HG02759 (cell line): ENCODE measurements around the gene MADD.

Experiments
- ATAC-seq: cut with Tn5 transposase; IDR thresholded peaks from one replicate; pipeline ENCODE4 v1.9.1; 2021; ENCODE audit warnings: mild to moderate bottlenecking, moderate library complexity; ENCODE audit not compliant: unreplicated experiment

MADD gene

DNA sequence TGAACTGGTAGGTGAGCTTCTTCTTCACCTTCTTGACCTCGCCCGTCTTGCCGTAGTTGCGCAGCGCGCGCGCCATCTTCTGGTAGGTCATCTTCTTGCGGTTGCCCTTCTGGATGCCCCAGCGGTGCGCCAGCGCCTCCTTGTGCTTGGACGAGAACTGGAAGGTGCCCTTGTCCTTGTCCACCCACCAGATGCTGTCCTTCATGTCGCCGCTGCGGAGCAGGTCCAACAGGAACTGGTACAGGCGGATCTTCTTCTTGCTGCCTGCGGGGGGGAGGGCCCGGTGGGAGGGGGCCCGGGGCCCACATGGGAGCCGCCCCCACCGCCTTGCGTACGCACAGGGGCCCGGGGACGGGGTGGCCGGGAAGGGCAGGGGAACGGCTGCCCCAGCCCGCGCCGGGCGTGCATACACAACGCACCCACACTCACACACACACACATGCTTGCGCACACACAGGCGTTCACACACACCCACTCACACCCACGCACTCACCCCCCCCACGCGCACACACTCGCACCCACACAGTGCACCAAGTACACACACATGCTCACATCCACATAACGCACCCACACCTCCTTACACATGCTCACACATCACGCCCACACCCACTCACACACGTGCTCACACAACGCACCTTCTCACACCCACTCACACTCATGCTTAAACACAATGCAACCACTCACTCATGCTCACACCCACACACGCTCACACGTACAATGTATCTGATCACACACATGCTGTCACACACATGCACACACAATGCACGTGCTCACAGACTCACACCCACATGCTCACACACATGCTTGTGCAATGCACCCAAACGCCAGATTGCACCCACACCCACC lies 85.6 kb downstream of the MADD start:
- ATAC-seq = no peak

DNA sequence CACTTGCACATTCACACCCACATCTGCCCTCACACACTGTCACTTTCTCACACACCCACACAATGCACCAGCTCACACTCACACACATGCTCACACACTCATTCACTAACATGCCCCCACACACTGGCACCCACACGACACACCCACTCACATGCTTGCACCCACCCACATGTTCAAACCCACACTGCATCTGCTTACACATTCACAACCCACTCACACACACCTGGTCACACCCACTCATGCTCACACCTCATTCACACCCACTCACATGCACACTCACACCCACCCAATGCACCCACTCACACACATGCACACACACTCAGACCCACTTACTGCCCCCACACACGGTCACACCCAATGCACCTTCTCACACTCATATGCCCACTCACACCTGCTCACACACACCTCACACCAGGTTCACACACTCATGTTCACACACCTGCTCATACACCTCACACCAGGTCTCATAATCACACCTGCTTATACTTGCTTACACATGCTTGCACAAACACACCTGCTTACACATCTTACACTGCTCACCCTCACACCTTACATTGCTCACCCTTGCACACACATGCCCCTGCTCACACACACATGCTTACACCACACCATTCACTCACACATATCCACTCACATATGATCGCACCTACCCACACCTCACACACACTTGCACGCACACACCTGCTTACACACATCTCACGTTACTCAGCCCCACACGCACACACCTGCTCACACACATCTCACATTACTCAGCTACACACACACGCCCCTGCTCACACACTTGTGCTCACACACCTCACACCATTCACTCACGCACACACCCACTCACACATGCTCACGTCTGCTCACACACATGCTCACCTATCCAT lies 86.4 kb downstream of the MADD start:
- no peak for ATAC-seq

DNA sequence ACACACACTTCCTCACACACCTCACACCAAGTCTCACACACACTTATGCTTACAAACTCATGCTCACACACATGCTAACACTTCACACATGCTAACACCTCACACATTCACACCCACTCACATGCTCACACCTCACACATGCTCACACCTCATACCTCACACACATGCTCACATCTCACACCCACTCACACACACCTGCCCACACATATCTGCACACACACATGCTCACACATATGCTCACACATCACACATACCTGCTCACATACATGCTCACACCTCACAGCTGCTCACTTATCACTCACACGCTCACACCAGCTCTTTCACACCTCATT lies 87.0 kb downstream of the MADD start:
- no peak for ATAC-seq

DNA sequence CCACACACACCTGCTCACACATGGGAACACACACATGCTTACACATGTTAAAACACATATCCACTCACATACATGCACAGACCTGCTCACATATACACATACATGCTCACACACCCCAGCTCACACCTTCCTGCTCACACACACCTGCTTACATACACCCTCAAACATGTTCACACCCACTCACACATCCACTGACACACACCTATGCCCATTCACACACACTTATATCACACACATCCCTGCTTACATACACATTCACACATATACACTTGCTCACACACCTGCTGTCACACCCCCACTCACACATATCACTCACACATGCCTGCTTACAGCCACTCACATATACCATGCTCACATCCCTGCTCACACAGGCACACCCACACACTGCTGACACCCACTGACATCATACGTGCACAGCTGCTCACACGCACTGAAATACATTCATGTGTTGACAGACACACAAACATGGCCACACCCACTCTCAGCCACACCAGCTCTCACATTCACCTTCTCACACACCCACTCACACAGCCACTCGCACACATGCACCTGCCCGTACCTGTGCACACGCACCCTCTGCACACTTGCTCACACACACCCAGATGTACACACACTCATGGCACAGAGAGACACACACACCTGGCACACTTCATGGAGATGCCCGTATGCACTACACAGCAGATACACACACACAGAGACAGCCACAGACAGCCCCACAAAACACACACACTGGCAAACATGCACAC lies 88.2 kb downstream of the MADD start:
- ATAC-seq = no peak

DNA sequence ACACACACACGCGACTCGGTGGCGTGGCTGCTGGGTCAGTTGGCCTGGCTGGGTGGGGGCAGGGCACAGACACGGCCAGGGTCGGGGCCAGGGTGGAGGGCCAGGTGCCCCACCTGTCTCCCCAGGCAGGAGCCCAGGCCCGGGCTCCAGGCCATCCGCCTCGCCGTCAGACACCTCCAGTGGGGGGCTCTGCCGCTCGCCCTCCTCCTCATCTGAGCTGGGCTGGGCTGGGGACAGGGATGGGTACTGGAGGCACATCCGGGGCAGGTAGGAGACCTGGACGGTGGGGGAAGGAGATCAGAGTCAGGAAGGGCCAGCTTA lies 88.8 kb downstream of the MADD start:
- no peak for ATAC-seq

DNA sequence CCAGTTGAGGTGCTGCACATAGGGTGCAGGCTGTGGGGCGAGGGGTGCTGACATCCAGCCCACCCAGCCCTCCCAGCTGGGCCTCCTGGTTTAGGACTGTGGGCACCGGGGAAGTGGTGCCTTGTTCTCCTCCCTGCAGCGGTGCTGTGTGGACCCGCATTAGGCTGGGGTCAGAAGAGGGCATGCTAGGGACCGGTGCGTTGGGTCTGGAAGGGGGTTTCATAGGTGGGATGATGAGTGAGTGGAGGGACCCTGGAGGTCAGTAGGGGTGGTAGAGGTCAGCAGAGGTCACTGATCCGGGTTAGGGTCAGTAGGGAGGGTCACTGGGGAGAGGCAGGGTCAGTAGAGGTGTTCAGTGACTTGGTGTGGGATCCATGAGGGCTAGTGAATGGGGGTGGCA lies 89.2 kb downstream of the MADD start:
- no peak for ATAC-seq

DNA sequence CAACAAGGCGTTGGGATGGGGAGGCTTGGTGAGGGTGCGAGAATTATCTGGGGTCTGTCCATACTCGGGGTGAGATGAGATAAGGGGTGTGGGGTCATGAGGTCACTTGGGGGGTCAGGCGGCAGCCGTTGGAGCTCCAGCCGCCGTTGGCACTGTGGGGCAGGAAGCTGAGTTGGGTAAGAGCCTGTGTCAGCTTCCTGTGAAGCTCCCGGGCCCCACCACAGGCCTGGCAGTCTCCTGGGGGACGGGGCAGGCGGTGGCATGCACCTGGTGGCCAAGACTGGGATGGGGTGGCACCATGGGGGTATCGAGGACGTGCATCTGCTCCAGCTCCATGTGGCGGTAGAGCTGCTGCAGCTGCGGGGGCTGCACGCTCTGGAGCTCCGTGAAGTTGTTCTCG lies 89.7 kb downstream of the MADD start:
- no peak for ATAC-seq

DNA sequence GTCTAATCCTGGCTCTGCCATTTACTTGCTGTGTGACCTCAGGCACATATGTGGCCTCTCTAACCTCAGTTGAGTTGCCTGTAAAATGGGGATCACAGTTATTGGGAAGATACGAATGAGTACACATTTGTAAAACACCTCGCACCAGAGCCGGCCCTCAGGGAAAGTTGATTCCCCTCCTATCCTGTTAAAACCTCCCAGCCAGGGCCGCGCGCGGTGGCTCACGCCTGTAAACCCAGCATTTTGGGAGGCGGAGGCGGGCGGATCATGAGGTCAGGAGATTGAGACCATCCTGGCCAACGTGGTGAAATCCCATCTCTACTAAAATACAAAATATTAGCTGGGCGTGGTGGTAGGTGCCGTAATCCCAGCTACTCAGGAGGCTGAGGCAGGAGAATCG lies 90.4 kb downstream of the MADD start:
- no peak for ATAC-seq

DNA sequence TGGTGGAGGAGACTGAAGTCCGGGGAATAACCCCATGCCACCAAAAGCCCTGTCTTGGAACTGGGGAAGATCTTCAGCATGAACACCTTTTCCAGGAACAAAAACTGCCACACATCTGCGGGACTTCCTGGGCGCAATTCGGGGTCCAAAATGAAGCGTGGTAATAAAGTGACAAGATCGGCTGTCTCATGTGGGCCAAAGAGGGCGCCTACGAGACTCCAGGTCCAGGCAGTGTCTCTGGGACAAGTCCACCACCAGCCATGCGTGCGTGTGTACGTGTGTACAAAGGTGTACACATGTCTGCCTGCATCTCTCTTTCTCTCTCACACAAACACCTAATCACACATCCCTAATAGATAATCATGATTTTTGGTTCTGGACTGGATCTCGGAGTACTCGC lies 91.5 kb downstream of the MADD start:
- no peak for ATAC-seq

DNA sequence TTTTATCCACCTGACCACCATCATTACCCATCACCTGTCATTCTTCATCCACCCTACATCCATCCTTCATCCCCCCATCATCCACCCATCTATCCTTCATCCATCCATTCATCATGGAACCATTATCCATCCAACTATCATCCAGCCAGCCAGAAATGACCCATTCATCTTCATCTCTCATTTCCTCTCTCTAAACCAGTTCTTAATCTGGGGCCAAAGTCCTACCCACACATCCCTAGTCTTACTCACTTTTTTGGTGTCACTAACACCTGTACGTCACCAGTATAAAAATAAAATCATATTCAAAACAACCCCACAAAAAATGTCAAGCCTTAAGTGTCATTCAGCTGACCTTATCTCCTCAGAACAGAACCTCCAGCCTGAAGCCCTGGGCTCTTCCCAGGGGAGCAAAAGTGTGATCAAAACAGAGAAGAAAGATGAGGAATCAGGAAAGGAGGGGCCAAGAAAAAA lies 96.1 kb downstream of the MADD start:
- ATAC-seq = no peak

DNA sequence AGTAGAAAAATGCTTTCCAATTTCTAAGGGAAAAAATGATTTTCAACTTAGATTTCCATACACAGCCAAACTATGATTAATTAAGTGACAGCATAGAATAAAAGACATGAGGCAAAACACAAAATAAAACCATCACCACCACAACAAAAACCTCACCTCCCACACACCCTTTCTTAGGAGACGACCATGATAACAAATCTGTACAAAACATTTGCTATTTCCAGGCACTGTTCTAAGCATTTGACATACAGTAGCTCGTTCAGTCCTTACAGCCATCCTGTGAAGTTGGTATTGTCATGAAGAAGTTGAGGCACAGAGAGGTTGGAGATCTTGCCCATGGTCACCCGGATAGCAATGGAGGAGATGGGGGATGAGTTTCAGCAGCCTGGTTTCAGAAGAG lies 99.7 kb downstream of the MADD start:
- no peak for ATAC-seq

DNA sequence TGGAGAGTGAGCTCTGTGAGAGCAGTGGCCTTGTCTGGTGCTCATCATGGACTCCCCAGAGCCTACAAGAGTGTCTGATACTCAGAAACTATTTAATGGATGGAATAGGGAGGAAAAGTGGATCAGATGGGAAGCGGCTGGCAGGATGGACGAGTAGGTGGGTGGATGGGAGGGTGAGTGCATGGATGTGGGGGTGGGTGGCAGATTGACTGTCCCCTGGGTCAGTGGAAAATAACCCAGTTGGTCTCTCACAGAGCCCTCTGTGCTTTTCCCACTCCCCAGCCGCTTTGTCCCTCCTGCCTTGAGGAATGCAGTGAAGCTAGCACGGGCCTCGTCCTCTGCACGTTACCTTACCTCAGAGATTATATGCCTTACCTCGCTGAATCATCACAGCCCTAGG lies 102.5 kb downstream of the MADD start:
- no peak for ATAC-seq

DNA sequence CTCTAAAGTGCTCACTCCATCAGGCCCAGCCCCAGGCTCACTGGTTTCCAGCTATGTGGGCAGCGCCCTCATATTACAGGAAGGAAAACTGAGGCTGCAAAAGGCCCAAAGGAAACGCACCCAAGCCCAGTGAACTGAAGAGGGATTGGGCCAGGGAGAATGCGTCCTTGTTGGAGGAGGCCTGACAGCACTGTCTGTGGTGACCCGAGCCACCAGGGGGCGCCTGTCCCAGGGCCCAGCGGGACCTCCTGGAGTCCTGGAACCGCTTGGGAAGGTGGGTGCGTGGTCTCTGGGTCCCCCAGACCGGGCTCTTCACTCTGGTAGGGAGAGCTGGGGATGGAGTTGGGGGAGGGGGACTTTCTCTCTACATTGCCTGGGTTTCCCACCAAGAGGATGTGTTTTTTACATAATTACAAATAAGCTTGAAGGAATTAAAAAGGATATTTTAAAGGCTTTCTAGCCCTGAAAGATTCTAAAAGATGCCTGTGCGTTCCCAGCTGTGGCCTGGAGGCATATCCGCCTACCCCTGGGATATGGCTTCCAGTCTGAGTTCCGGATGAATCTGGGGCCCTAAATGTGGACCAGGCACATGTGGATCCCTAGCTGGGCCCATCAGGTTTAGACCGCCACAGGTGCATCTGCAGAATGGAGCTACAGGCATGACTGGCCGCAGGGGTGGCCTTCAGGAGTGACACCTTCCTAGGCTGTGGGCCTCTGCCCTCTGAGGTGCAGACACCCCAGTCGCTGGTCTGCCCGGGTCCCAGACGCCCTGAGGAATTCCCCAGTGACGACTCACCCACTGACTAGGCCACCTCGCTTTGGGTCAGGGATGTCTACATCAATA lies 104.2 kb downstream of the MADD start:
- ATAC-seq = peak; percentile 35

DNA sequence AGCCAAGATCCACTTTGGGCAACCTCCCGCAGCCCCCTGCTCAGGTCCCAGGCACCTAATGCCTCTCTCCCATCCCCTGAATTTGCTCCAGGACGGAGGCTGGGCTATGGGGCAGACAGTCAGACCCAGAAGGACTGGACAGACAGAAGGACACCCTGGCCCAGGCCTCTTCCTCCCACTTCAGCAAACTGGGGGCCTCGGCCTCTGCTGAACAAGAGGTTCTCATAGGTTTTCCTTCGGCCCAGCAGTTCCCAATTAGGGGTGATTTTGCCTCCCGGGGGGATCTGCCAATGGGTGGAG lies 104.7 kb downstream of the MADD start:
- ATAC-seq = no peak

DNA sequence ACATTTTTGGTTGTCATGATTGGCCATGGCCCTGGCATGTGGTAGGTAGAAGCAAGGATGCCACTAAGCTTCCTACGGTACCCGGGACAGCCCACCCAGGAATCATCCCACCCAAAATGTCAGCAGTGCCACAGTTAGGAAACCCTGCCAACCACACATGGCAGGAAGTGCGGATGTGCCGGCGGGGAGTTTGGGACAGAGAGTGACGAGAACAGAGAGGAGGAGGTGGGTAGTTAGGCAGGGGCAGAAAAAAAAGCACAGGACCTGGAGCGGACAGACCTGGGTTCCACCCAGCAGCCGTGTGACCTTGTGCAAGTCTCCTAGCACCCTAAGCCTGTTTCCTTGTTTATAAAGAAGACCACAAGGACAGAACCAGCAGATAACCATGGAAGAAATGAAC lies 105.1 kb downstream of the MADD start:
- no peak for ATAC-seq

DNA sequence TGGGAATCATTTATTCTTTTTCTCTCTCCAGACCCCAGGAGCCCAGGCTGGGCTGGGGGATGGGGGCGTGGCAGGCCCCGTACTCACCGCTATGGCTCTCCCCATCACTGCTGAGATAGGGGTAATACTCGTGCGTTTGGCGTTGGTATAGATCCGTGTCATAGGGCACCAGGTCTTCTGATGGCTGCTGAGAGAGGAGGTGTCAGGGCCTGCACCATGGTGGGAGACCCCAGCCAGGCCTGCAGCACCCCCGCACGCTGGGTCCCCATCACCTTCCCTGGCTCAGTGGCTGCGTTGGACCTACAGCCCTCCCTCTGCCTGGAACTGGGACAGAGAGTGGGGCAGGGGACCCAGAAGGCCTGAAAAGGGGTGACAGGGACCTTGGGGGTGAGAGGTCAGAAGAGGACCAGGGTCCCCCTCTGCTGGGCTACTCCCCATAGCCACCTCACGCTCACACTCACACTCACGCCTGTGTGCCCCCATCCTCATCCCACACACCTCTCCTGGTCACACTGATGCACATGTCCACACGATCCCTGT lies 105.7 kb downstream of the MADD start:
- no peak for ATAC-seq

DNA sequence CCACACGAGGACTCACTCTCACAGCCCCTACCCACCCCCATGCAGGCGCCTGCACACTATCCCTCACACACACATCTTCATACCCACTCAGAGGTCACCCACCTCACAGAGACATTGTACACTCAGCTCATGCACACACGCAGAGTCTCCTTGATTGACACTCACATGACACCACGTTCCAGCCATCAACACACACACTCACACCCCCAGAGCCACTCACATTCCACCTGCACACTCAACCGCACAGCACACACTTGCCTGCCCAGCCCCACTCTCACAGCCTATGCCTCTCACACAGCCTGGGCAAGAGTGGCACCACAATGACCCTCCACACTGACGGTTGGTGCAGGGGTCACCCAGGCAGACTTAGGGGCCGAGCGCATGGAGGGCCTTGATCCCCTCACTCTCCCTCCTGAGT lies 106.2 kb downstream of the MADD start:
- no peak for ATAC-seq

DNA sequence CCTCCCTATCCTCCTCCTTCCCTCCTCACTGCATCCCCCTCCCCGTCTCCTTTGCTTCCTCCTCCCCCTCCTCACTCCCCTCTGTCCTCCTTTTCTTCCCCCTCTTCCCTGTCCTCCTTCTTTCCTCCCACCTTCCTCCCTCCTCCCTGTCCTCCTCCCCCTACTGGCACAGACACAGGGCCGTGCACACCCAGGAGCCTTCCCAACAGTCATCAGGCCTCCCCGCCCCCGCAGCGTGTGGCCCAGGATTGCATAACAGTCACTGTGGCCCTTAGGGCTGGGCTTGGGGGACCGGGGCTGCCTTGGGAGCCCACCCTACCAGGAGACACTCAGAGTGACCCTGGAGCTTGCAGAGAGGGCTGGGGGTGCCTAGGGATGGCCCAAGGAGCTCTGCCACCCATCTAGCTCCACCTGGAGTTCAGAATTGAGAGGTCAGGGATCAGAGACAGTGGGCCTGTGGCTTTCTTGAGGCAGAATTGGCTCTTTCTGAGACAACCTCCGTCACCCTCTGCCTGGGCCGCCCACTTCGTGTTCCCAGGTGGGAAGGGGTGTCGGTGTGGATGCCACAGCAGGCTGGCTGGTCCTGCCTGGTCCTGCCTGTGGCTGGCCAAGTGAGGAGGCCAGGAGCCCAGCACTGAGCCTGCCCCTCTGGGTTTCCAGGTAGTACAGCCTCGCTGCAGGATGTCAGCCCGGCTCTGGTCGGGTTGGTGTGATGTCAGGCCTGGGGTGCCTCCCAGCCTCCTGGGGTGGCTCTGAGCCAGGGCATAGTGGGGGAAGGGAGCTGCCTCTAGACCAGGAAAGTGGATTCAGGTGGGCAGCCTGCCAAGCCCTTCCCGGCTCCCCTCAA lies 106.8 kb downstream of the MADD start:
- ATAC-seq = peak; percentile 36

DNA sequence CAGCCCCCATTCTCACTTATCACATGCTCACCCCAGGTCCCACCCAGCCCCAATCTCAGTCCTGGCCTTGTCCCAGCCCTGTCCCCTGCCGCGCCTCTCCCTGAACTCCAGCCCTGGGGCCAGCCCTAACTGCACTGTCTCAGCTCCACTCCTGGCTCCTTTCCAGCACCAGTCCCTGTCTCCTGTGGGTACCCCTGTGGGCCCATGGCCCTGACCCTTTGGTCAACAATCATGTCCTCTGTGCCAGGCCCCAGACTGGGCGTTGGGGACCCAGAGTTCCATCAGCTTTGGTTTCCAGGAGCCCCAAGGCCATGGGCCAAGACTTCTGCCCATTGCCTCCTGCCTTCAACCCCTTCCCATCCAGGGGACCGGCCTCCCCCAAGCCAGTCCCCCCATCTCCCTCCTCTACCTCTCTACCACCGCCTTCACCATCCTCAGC lies 107.7 kb downstream of the MADD start:
- ATAC-seq = peak; percentile 15
